A673 (cell line): ENCODE data around the gene BRD7.

Experiments used
- EZH2 ChIP-seq: fragments of 200-600 bp; sonication (generic); IDR thresholded peaks from 2 replicates; pipeline ENCODE4 v1.6.1; 2017; ENCODE audit warnings: borderline replicate concordance, low read depth, mild to moderate bottlenecking, mixed read lengths, antibody characterized with exemption, low read length; ENCODE audit not compliant: poor library complexity, severe bottlenecking
- TF ChIP-seq, protein P1 (sequence below): fragments of 300-800, 200-600 bp; sonication (generic); conservative IDR thresholded peaks from 2 replicates; pipeline ENCODE4 v1.5.1; 2017; ENCODE audit warnings: low read depth, mild to moderate bottlenecking, antibody characterized with exemption, low read length, moderate library complexity, mixed read lengths

DNA sequence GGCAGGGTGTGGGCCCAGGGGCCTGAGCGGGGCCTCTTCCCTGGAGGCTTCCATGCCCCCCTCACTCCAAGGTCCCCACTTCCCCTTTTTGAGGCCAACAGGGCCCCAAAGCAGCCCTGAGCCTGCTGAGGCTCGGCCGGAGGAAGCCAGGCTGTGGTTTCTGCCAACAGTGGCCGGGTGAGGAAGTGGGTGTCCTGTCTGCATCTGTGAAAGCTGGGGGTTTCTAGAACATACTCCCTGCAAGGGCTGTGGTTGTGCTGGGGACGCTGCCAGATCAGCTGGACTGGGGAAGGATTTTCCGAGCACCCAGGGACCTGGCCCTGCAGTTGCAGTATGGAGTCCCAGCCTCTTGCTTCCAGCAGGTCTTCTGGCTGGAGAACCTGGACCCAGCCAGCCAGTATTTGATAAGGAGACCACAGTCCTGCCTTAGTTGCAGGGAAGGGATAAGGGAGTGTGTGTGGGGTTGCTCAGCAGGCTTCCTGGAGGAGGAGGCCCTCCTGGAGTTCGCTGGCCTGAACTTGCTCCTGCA, 86.7 kb downstream of the BRD7 start:
- TF ChIP-seq EZH2: no peak
- TF ChIP-seq, protein P1, sequence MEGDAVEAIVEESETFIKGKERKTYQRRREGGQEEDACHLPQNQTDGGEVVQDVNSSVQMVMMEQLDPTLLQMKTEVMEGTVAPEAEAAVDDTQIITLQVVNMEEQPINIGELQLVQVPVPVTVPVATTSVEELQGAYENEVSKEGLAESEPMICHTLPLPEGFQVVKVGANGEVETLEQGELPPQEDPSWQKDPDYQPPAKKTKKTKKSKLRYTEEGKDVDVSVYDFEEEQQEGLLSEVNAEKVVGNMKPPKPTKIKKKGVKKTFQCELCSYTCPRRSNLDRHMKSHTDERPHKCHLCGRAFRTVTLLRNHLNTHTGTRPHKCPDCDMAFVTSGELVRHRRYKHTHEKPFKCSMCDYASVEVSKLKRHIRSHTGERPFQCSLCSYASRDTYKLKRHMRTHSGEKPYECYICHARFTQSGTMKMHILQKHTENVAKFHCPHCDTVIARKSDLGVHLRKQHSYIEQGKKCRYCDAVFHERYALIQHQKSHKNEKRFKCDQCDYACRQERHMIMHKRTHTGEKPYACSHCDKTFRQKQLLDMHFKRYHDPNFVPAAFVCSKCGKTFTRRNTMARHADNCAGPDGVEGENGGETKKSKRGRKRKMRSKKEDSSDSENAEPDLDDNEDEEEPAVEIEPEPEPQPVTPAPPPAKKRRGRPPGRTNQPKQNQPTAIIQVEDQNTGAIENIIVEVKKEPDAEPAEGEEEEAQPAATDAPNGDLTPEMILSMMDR: no peak
